SK-N-SH (cell line): Measurements from ENCODE around the gene MED27. TPM values are rescaled to one million over a fixed set of nuclear protein-coding genes. Genes with fewer than 3 reads are reported as not detected.

Experiments
- CTCF ChIA-PET: fragments of 300-600, 350-600 bp; formaldehyde crosslinking; extraction: SDS; loops from one replicate; lab custom pipeline; 2021; lab: Yijun Ruan, JAX
- POLR2A ChIA-PET: fragments of 350-600 bp; sonication (Branson Sonifier 250); formaldehyde crosslinking; extraction: SDS; loops from one replicate; lab custom pipeline; 2020; ENCODE audit warnings: antibody characterized with exemption, inconsistent platforms; lab: Yijun Ruan, JAX
- DNase-seq: peaks from one replicate; pipeline ENCODE4 v3.0.0; 2012
- H2AFZ ChIP-seq: fragments of 200-600 bp; sonication (generic); 2 replicates; pipeline ENCODE4 v1.8.1; 2016; ENCODE audit warnings: antibody characterized with exemption, mild to moderate bottlenecking, low read depth
- H3F3A ChIP-seq: fragments of 200-600 bp; sonication (generic); replicated peaks from 2 replicates; pipeline ENCODE3; 2016; ENCODE audit warnings: antibody characterized with exemption, mild to moderate bottlenecking; ENCODE audit not compliant: insufficient read depth
- H3K27ac ChIP-seq, 2 experiments: fragments of 200-500 bp in 1 of 2; fragments of 200-600 bp in 1 of 2; sonication (Bioruptor generic) in 1 of 2; sonication (generic), shearing (Covaris generic) in 1 of 2; 2 replicates each; pipeline versions ENCODE4 v1.5.1 to v1.6.1; 2014 to 2016; ENCODE audit warnings: low read depth in 2 of 2, inconsistent platforms in 1 of 2, low read length in 1 of 2, mild to moderate bottlenecking in 1 of 2, mixed read lengths in 1 of 2
- H3K27me3 ChIP-seq: fragments of 200-600 bp; sonication (generic), shearing (Covaris generic); 2 replicates; pipeline ENCODE4 v1.6.1; 2016; ENCODE audit warnings: mixed run types; ENCODE audit not compliant: insufficient read depth
- H3K36me3 ChIP-seq, 2 experiments: fragments of 200-500 bp in 1 of 2; fragments of 200-600 bp in 1 of 2; sonication (Bioruptor generic) in 1 of 2; sonication (generic) in 1 of 2; replicated peaks in 1 of 2; 2 replicates each; pipeline versions ENCODE3 to v1.5.1; 2014 to 2016; ENCODE audit warnings: low read length in 1 of 2, mild to moderate bottlenecking in 1 of 2; ENCODE audit not compliant: insufficient read depth in 2 of 2, control insufficient read depth in 1 of 2
- H3K4me1 ChIP-seq, 2 experiments: fragments of 200-500 bp in 1 of 2; fragments of 200-600 bp in 1 of 2; sonication (Bioruptor generic) in 1 of 2; sonication (generic), shearing (Covaris generic) in 1 of 2; 2 replicates each; pipeline versions ENCODE4 v1.5.1 to v1.6.1; 2014 to 2016; ENCODE audit warnings: low read depth in 1 of 2, low read length in 1 of 2, mixed run types in 1 of 2; ENCODE audit not compliant: insufficient read depth in 2 of 2, control insufficient read depth in 1 of 2
- H3K4me2 ChIP-seq: fragments of 200-600 bp; sonication (generic), shearing (Covaris generic); 2 replicates; pipeline ENCODE4 v1.6.1; 2017; ENCODE audit warnings: mixed run types
- H3K4me3 ChIP-seq, 2 experiments: fragments of 200-500 bp in 1 of 2; fragments of 200-600 bp in 1 of 2; sonication (Bioruptor generic) in 1 of 2; sonication (generic), shearing (Covaris generic) in 1 of 2; 2 replicates each; pipeline versions ENCODE4 v1.5.1 to v1.8.1; 2014 to 2016; ENCODE audit warnings: low read depth in 2 of 2, inconsistent platforms in 1 of 2, low read length in 1 of 2, mild to moderate bottlenecking in 1 of 2, mixed read lengths in 1 of 2, moderate library complexity in 1 of 2
- H3K79me2 ChIP-seq: fragments of 200-600 bp; sonication (generic); 2 replicates; pipeline ENCODE4 v1.8.1; 2017; ENCODE audit warnings: mild to moderate bottlenecking; ENCODE audit not compliant: insufficient read depth
- H3K9ac ChIP-seq: fragments of 200-600 bp; sonication (generic); 2 replicates; pipeline ENCODE4 v1.6.1; 2017; ENCODE audit warnings: mixed run types
- H3K9me2 ChIP-seq: fragments of 200-600 bp; sonication (generic); 2 replicates; pipeline ENCODE4 v1.6.1; 2017; ENCODE audit warnings: mixed run types
- H3K9me3 ChIP-seq: fragments of 200-600 bp; sonication (generic); 2 replicates; pipeline ENCODE4 v1.6.1; 2017; ENCODE audit warnings: mixed run types, mild to moderate bottlenecking, moderate library complexity
- H4K20me1 ChIP-seq: fragments of 200-600 bp; sonication (generic); 2 replicates; pipeline ENCODE4 v1.6.1; 2017; ENCODE audit warnings: mild to moderate bottlenecking, mixed run types; ENCODE audit not compliant: insufficient read depth
- CHD2 ChIP-seq: fragments of 150-350 bp; IDR thresholded peaks from 2 replicates; pipeline ENCODE4 v1.6.1; 2018; ENCODE audit warnings: low read length; ENCODE audit not compliant: partially characterized antibody
- EZH2phosphoT487 ChIP-seq: fragments of 200-600 bp; sonication (generic); IDR thresholded peaks from 2 replicates; pipeline ENCODE4 v1.6.1; 2017; ENCODE audit warnings: low read depth, mixed run types, mild to moderate bottlenecking, antibody characterized with exemption, moderate library complexity, borderline replicate concordance
- JUND ChIP-seq: IDR thresholded peaks from 2 replicates; pipeline ENCODE4 v1.4.0; 2012
- MEF2A ChIP-seq: IDR thresholded peaks from 2 replicates; pipeline ENCODE4 v1.4.0; 2012; ENCODE audit warnings: low read depth, borderline replicate concordance
- MXI1 ChIP-seq: IDR thresholded peaks from 2 replicates; pipeline ENCODE4 v1.6.1; 2012; ENCODE audit warnings: mild to moderate bottlenecking, low read depth, low read length, improper control_type of control experiment
- NRF1 ChIP-seq: IDR thresholded peaks from 2 replicates; pipeline ENCODE4 v1.6.1; 2012; ENCODE audit warnings: low read depth, mild to moderate bottlenecking, low read length
- RAD21 ChIP-seq: IDR thresholded peaks from 2 replicates; pipeline ENCODE4 v1.6.1; 2012; ENCODE audit warnings: mild to moderate bottlenecking, low read length
- SMC3 ChIP-seq: IDR thresholded peaks from 2 replicates; pipeline ENCODE4 v1.6.1; 2012; ENCODE audit warnings: low read depth, low read length, improper control_type of control experiment
- TCF12 ChIP-seq: IDR thresholded peaks from 2 replicates; pipeline ENCODE4 v1.4.0; 2012
- TEAD4 ChIP-seq: IDR thresholded peaks from 2 replicates; pipeline ENCODE4 v1.4.0; 2012; ENCODE audit warnings: mild to moderate bottlenecking, borderline replicate concordance; ENCODE audit not compliant: insufficient read depth
- YY1 ChIP-seq: IDR thresholded peaks from 2 replicates; pipeline ENCODE4 v1.4.0; 2012; ENCODE audit warnings: low read depth, mild to moderate bottlenecking
- WGBS: methylation state at CpG from one replicate; pipeline ENCODE4 v1.1.6; 2017; ENCODE audit warnings: low lambda C conversion rate; 5-methylcytosine and 5-hydroxymethylcytosine counted together
- polyA plus RNA-seq, 3 experiments: library from polyadenylated mRNA; depleted of rRNA; stranded (reverse); fragments of >200 nt; gene quantifications; 2 replicates each; pipeline ENCODE4 v1.2.3, GENCODE V29; 2012

The MED27 gene
- polyA plus RNA-seq, 1 of the 3 experiments (the other 2 are of a cell fraction) = 35.0 TPM

- DNase-seq = no peak
- no peaks in the 10 kb centered on the region for H3F3A ChIP-seq
- H3K27me3 ChIP-seq = no peaks in the 10 kb centered on the region
- no peaks in the 10 kb centered on the region for H3K9me2 ChIP-seq
- no peak overlapping the region for H3K9ac ChIP-seq
- no peak overlapping the region for H2AFZ ChIP-seq
- H4K20me1 ChIP-seq = 0 out of 2 replicates have a peak, but pooled peaks cover 4% of the 10 kb centered on the region
- CTCF ChIA-PET = interaction anchor here (0.9 to 1.2 kb wide), 4 partner anchors 10 to 114 kb away, joined by 3 read pairs; no protein-coding TSS in a partner anchor
- H3K4me2 ChIP-seq = no peak overlapping the region
- no peak for TF ChIP-seq SMC3
- no peak for TF ChIP-seq CHD2
- TF ChIP-seq NRF1 = no peak
- TF ChIP-seq TCF12 = no peak
- TF ChIP-seq EZH2phosphoT487 = no peak
- TF ChIP-seq TEAD4 = no peak
- no peak for TF ChIP-seq MEF2A
- TF ChIP-seq, all 33 proteins: peak for 0
- no peaks in the 10 kb centered on the region for H3K9me3 ChIP-seq
- H3K79me2 ChIP-seq = no peaks in the 10 kb centered on the region
- H3K4me3 ChIP-seq = no peak overlapping the region
- POLR2A ChIA-PET = no interaction called here
- 93% methylated on average over 2 of the region's 3 CpGs for WGBS
- H3K27ac ChIP-seq = no peak overlapping the region
- H3K4me1 ChIP-seq = peaks cover 0 to 12% of the 10 kb centered on the region in 2 experiments; a peak in 1 of 4 replicates
- no peaks in the 10 kb centered on the region for H3K36me3 ChIP-seq
Measured at GRCh38 chr9:131905144-131905543, 174.5 kb downstream of the MED27 start.

GRCh38 chr9:131899296-131900228 is 180.1 kb downstream of the MED27 start:
- no peak for TF ChIP-seq YY1
- no peak for TF ChIP-seq MXI1
- TF ChIP-seq JUND = no peak
- TF ChIP-seq RAD21 = peak; percentile 27; the same call in 1 of the 2 replicates
- TF ChIP-seq, all 33 proteins: peak for 1
- POLR2A ChIA-PET = no interaction called here
- H4K20me1 ChIP-seq = no peaks in the 10 kb centered on the region

More at GRCh38 chr9:131899296-131900228, 180.1 kb downstream of the MED27 start:
- Histone ChIP-seq H3K4me3 (no peak overlapping the region), H3K27ac (no peak overlapping the region; a peak in 1 of 4 replicates), H3K4me2 (no peak overlapping the region), H3K9me2 (no peaks in the 10 kb centered on the region), H3K79me2 (no peaks in the 10 kb centered on the region), H3K9ac (no peak overlapping the region), H3K36me3 (no peaks in the 10 kb centered on the region), H3K9me3 (no peaks in the 10 kb centered on the region), H3K27me3 (no peaks in the 10 kb centered on the region), H3K4me1 (peaks cover 0 to 22% of the 10 kb centered on the region in 2 experiments; a peak in 1 of 4 replicates), H2AFZ (no peak overlapping the region), H3F3A (no peaks in the 10 kb centered on the region)
- WGBS = 92% methylated on average over 20 of the region's 20 CpGs
- DNase-seq = no peak
- CTCF ChIA-PET = interaction anchor here (0.7 to 1.0 kb wide), 3 partner anchors 9 to 598 kb away, joined by 3 to 4 read pairs (median 4); no protein-coding TSS in a partner anchor
